Lower lobe of right lung (tissue), 2 donors: ENCODE measurements around the gene TM6SF1. TPM values are rescaled to one million over a fixed set of nuclear protein-coding genes. Genes with fewer than 3 reads are reported as not detected.

Experiments used
- ATAC-seq, 2 donors: fragments of 200-7000 bp; cut with Tn5 transposase; one replicate each; pipeline ENCODE4 v1.9.1; 2020 to 2022; ENCODE audit warnings: mild to moderate bottlenecking in 2 of 2, moderate library complexity in 2 of 2
- DNase-seq: peaks from one replicate; pipeline ENCODE4 v3.0.0-alpha.2; 2020
- H3K27ac ChIP-seq: fragments of 200-600 bp; one replicate; pipeline ENCODE4 v1.8.0; 2022
- H3K27me3 ChIP-seq: fragments of 200-600 bp; one replicate; pipeline ENCODE4 v1.8.0; 2022; ENCODE audit warnings: low read depth
- H3K36me3 ChIP-seq: fragments of 200-600 bp; one replicate; pipeline ENCODE4 v1.8.0; 2022; ENCODE audit warnings: mild to moderate bottlenecking
- H3K4me1 ChIP-seq: fragments of 200-600 bp; one replicate; pipeline ENCODE4 v1.8.0; 2022
- H3K4me3 ChIP-seq: fragments of 200-600 bp; one replicate; pipeline ENCODE4 v1.8.0; 2022; ENCODE audit warnings: mild to moderate bottlenecking
- H3K9me3 ChIP-seq: fragments of 200-600 bp; one replicate; pipeline ENCODE4 v1.8.0; 2022
- CTCF ChIP-seq: fragments of 200-600 bp; IDR thresholded peaks from one replicate; pipeline ENCODE4 v1.8.0; 2022; ENCODE audit warnings: antibody characterized with exemption, mild to moderate bottlenecking
- intact Hi-C: fragments of 100-400 bp; cut with DNase I; formaldehyde crosslinking; loops from one replicate; pipeline ENCODE4 v1.11.0; 2022
- total RNA-seq: library from RNA; stranded (reverse); fragmentation: NEBNext Ultra II Directional; extraction: Animal tissue kit (Norgen Biotek cat#: 25700); gene quantifications from one replicate; pipeline ENCODE4 v1.2.1, GENCODE V29; 2021
- donor health status: DM: no; HTN: yes; CAD: no; lungs with severe emphysema.

Gene TM6SF1
- total RNA-seq, 1 donor from 2014 or later, result 31.2 TPM

GRCh38 chr15:83160741-83161140 is 53.3 kb downstream of the TM6SF1 start:
- Histone ChIP-seq H3K9me3 (peaks cover under 1% of the 10 kb centered on the region), H3K36me3 (peaks cover 9% of the 10 kb centered on the region), H3K4me1 (no peaks in the 10 kb centered on the region), H3K27me3 (no peaks in the 10 kb centered on the region), H3K4me3 (no peak overlapping the region), H3K27ac (no peak overlapping the region)
- intact Hi-C loops, result no loop called here
- no peak for ATAC-seq
- no peak for TF ChIP-seq CTCF
- DNase-seq, result no peak

- no peak for DNase-seq
- no peaks in the 10 kb centered on the region for H3K36me3 ChIP-seq
Observed at GRCh38 chr15:83163032-83163431, 55.6 kb downstream of the TM6SF1 start.

GRCh38 chr15:83164111-83164770 is 56.8 kb downstream of the TM6SF1 start:
- Histone ChIP-seq H3K36me3 (no peaks in the 10 kb centered on the region), H3K4me3 (no peak overlapping the region), H3K27ac (no peak overlapping the region), H3K9me3 (peaks cover 13% of the 10 kb centered on the region), H3K4me1 (no peaks in the 10 kb centered on the region), H3K27me3 (no peaks in the 10 kb centered on the region)
- no peak for TF ChIP-seq CTCF
- intact Hi-C loops, result no loop called here
- DNase-seq (no peak), ATAC-seq (no peak)

More at GRCh38 chr15:83163032-83163431, 55.6 kb downstream of the TM6SF1 start:
- intact Hi-C loops, result no loop called here
- no peak for TF ChIP-seq CTCF
- H3K27me3 ChIP-seq, result no peaks in the 10 kb centered on the region
- peaks cover 13% of the 10 kb centered on the region for H3K9me3 ChIP-seq
- H3K4me1 ChIP-seq, result no peaks in the 10 kb centered on the region
- no peak overlapping the region for H3K27ac ChIP-seq
- ATAC-seq, result no peak
- no peak overlapping the region for H3K4me3 ChIP-seq

GRCh38 chr15:83164771-83165404 is 57.4 kb downstream of the TM6SF1 start:
- no peak overlapping the region for H3K4me3 ChIP-seq
- ATAC-seq (no peak), DNase-seq (no peak)
- no peaks in the 10 kb centered on the region for H3K27me3 ChIP-seq
- no peaks in the 10 kb centered on the region for H3K4me1 ChIP-seq
- intact Hi-C loops, result no loop called here
- peaks cover 13% of the 10 kb centered on the region for H3K9me3 ChIP-seq
- no peaks in the 10 kb centered on the region for H3K36me3 ChIP-seq
- no peak overlapping the region for H3K27ac ChIP-seq
- no peak for TF ChIP-seq CTCF

GRCh38 chr15:83166218-83166617 is 58.8 kb downstream of the TM6SF1 start:
- no peak for TF ChIP-seq CTCF
- peaks cover 13% of the 10 kb centered on the region for H3K9me3 ChIP-seq
- intact Hi-C loops, result no loop called here
- no peak overlapping the region for H3K4me3 ChIP-seq
- no peak for ATAC-seq
- DNase-seq, result no peak
- no peaks in the 10 kb centered on the region for H3K27me3 ChIP-seq
- H3K27ac ChIP-seq, result no peak overlapping the region
- no peaks in the 10 kb centered on the region for H3K4me1 ChIP-seq
- H3K36me3 ChIP-seq, result no peaks in the 10 kb centered on the region
